ENCODE data around the gene HES7.
A peak's percentile ranks its signal among the peaks of the same experiment; 100 is the strongest.

Gene HES7

GRCh38 chr17:8075081-8075480, 48.8 kb downstream of the HES7 start:
- TF ChIP-seq CTCF (IDR thresholded peaks at IDR 0.05), result no peak
- Histone ChIP-seq H3K27ac (no peak overlapping the region), H3K4me3 (no peak overlapping the region)
- DNase-seq (ENCODE audit: low spot score), result no peak

- DNase-seq (ENCODE audit: low spot score), result no peak
- Histone ChIP-seq H3K27ac (no peak overlapping the region), H3K4me3 (no peak overlapping the region)
- no peak for TF ChIP-seq CTCF (IDR thresholded peaks at IDR 0.05)
Observed at GRCh38 chr17:8074554-8074953, 49.4 kb downstream of the HES7 start.

- peak; percentile 81 for TF ChIP-seq CTCF (IDR thresholded peaks at IDR 0.05)
- Histone ChIP-seq H3K27ac (no peak overlapping the region), H3K4me3 (peak overlapping the region; percentile 50)
- no peak for DNase-seq (ENCODE audit: low spot score)
Observed at GRCh38 chr17:8073627-8074484, 50.0 kb downstream of the HES7 start.

- Histone ChIP-seq H3K4me3 (peak overlapping the region; percentile 50), H3K27ac (no peak overlapping the region)
- no peak for DNase-seq (ENCODE audit: low spot score)
- TF ChIP-seq CTCF (IDR thresholded peaks at IDR 0.05), result no peak
Observed at GRCh38 chr17:8072729-8073461, 51.0 kb downstream of the HES7 start.

- Histone ChIP-seq H3K27ac (no peak overlapping the region), H3K4me3 (peak overlapping the region; percentile 50)
- TF ChIP-seq CTCF (IDR thresholded peaks at IDR 0.05), result no peak
- DNase-seq (ENCODE audit: low spot score), result no peak
Observed at GRCh38 chr17:8072341-8072728, 51.6 kb downstream of the HES7 start.

- DNase-seq (ENCODE audit: low spot score), result no peak
- no peak for TF ChIP-seq CTCF (IDR thresholded peaks at IDR 0.05)
- no peak overlapping the region for H3K4me3 ChIP-seq
- no peak overlapping the region for H3K27ac ChIP-seq
Observed at GRCh38 chr17:8071496-8071895, 52.4 kb downstream of the HES7 start.

Measured in coronary artery (tissue), 2 donors.